ENCODE data around the gene RADIL. TPM values are rescaled to one million over a fixed set of nuclear protein-coding genes. Genes with fewer than 3 reads are reported as not detected.

The RADIL gene
- total RNA-seq, 1 donor from 2014 or later, result 2.1 TPM

DNA sequence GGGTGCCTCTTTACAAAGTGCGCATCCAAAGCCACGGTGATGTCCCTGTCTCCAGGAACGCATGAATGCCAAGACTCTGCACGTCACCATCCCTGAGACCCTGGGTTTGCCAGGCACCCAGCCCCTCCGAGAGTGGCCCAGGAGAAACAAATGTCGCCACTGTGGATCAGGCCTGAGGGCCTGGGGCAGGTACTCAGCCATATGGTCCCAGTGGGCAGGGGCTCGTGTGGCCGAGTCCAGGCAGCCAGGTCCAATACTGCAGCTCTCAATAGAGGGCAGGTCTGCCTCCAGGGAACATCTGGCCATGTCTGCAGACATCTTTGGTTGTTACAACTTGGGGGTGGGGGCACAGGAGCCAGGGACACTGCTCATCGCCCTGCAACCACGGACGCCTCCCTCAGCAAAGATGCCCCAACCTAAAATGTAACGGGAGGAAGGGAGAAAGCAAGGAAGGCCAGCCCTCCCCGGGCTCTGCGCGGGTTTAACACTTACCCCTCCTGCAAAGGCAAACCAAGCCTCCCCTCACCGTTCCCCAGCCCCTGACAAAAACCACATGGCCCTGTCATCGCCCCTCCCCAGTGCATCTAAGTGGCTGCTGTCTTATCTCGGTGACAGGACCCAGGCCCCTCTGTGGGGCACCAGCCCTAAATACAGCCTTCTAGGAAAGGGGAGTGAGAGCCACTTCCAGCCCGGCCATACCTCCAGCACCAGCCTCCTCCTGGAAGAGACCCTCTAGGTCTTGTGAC is 11.4 kb downstream of the RADIL start:
- no peak for DNase-seq (ENCODE audit: extremely low spot score, unreplicated experiment)
- Mint-ChIP-seq H3K27ac (ENCODE audit: unreplicated experiment) (no peak overlapping the region), H3K27me3 (ENCODE audit: unreplicated experiment) (no peaks in the 10 kb centered on the region), H3K4me3 (ENCODE audit: unreplicated experiment) (no peak overlapping the region), H3K4me1 (ENCODE audit: unreplicated experiment) (peaks cover 5% of the 10 kb centered on the region), H3K9me3 (ENCODE audit: unreplicated experiment) (no peaks in the 10 kb centered on the region), H3K36me3 (ENCODE audit: unreplicated experiment) (no peaks in the 10 kb centered on the region)
- TF ChIP-seq, protein P1, sequence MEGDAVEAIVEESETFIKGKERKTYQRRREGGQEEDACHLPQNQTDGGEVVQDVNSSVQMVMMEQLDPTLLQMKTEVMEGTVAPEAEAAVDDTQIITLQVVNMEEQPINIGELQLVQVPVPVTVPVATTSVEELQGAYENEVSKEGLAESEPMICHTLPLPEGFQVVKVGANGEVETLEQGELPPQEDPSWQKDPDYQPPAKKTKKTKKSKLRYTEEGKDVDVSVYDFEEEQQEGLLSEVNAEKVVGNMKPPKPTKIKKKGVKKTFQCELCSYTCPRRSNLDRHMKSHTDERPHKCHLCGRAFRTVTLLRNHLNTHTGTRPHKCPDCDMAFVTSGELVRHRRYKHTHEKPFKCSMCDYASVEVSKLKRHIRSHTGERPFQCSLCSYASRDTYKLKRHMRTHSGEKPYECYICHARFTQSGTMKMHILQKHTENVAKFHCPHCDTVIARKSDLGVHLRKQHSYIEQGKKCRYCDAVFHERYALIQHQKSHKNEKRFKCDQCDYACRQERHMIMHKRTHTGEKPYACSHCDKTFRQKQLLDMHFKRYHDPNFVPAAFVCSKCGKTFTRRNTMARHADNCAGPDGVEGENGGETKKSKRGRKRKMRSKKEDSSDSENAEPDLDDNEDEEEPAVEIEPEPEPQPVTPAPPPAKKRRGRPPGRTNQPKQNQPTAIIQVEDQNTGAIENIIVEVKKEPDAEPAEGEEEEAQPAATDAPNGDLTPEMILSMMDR (IDR thresholded peaks at IDR 0.05), result no peak

DNA sequence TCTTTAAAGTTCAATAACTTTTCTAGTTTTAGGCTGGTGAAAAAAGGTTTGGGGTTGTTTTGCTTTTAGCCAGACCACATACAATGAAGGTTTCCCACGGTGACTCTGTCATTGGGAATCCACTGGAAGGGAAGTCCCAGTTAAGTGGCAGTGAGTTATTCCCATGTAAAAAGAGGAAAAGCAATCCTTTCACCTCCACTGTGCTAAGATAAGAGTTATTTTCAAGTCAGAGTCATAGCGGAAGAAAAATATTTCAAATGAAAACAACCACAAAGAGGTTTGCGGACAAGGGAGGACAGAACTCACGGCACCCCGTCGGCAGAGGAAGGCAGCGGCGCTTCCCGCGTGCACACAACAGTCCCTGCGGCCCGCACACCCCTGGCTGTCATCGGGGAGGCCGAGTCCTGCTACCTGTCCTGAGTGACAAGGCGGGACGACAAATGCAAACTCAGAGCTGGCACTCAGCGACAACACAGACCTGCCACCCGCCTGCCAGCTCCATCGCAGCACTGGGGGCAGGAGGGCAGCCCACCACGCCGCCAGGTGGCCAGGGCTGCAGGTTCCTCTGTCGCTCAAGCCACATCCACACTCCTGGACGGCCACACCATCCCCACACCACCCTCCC is 12.3 kb downstream of the RADIL start:
- H3K4me1 Mint-ChIP-seq (ENCODE audit: unreplicated experiment), result peaks cover 5% of the 10 kb centered on the region
- H3K9me3 Mint-ChIP-seq (ENCODE audit: unreplicated experiment), result no peaks in the 10 kb centered on the region
- no peaks in the 10 kb centered on the region for H3K27me3 Mint-ChIP-seq (ENCODE audit: unreplicated experiment)
- no peak for DNase-seq (ENCODE audit: extremely low spot score, unreplicated experiment)
- no peak overlapping the region for H3K27ac Mint-ChIP-seq (ENCODE audit: unreplicated experiment)
- H3K4me3 Mint-ChIP-seq (ENCODE audit: unreplicated experiment), result no peak overlapping the region
- H3K36me3 Mint-ChIP-seq (ENCODE audit: unreplicated experiment), result no peaks in the 10 kb centered on the region
- TF ChIP-seq, protein P1 (IDR thresholded peaks at IDR 0.05), result no peak

DNA sequence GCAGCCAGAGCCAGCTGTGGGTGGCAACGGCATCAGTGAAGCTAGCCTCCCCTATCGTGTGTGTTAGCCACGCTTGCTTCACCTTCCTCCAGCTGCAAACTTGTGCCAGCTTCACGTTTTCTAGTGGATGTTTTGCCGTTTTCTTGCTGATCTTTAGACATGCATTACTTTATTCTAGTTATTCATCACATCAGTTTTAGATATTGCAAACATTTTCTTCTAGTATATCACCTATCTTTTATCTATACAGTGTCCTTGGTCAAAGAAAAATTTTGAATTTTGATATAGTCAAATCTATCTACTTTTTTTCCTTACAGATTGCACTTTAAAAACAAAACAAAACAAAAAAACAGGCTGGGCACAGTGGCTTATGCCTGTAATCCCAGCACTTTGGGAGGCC is 15.0 kb downstream of the RADIL start:
- H3K27me3 Mint-ChIP-seq (ENCODE audit: unreplicated experiment), result peaks cover 12% of the 10 kb centered on the region
- H3K4me1 Mint-ChIP-seq (ENCODE audit: unreplicated experiment), result peaks cover 5% of the 10 kb centered on the region
- TF ChIP-seq, protein P1 (IDR thresholded peaks at IDR 0.05), result no peak
- H3K4me3 Mint-ChIP-seq (ENCODE audit: unreplicated experiment), result no peak overlapping the region
- H3K9me3 Mint-ChIP-seq (ENCODE audit: unreplicated experiment), result peaks cover 7% of the 10 kb centered on the region
- DNase-seq (ENCODE audit: extremely low spot score, unreplicated experiment), result no peak
- no peaks in the 10 kb centered on the region for H3K36me3 Mint-ChIP-seq (ENCODE audit: unreplicated experiment)
- H3K27ac Mint-ChIP-seq (ENCODE audit: unreplicated experiment), result no peak overlapping the region

DNA sequence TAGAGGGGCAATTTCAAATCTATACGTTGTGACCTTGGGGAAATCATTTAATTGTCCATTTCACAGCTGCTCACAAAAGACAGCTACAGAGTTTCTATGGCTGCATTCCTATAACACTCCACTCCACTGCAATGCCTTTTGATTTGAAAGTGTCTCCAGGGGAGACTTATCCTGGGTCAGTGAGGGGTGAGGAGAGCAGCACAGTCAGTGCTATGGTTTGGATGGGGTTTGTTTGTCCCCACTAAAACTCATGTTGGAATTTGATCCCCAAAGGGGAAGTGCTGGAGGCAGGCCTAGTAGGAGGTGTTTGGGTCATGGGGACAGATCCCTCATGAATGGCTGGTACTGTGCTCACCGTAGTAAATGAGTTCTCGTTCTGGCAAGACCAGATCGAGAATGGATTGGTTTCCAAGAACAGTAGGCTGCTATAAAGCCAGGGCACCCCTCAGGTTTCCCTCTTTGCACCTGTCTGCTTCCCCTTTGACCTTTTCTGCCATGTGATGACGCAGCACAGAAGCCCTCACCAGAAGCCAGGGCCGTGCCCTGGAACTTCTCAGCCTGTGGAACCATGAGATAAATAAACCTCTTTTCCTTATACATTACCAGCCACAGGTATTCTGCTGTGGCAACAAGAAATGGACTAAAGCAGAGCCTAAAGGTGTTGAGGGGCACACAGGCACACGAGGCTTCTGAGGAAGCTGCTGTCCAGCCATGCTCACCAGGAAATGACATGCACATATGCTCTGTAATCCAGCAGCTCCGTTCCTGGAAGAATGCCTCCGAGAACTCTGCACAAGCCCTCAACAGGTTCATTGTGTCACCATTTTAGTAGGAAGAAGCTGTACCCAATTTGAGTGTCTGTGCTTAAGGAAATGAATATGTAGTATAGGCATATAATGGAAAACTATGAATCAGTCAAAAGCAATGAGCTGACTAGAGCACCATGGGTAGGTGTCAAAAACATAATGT is 16.7 kb downstream of the RADIL start:
- peaks cover 15% of the 10 kb centered on the region for H3K9me3 Mint-ChIP-seq (ENCODE audit: unreplicated experiment)
- H3K27me3 Mint-ChIP-seq (ENCODE audit: unreplicated experiment), result peaks cover 12% of the 10 kb centered on the region
- H3K27ac Mint-ChIP-seq (ENCODE audit: unreplicated experiment), result no peak overlapping the region
- peaks cover 5% of the 10 kb centered on the region for H3K4me1 Mint-ChIP-seq (ENCODE audit: unreplicated experiment)
- H3K4me3 Mint-ChIP-seq (ENCODE audit: unreplicated experiment), result no peak overlapping the region
- DNase-seq (ENCODE audit: extremely low spot score, unreplicated experiment), result no peak
- no peaks in the 10 kb centered on the region for H3K36me3 Mint-ChIP-seq (ENCODE audit: unreplicated experiment)
- TF ChIP-seq, protein P1 (IDR thresholded peaks at IDR 0.05), result no peak

All from osteocyte (in vitro differentiated cells).